SK-N-SH (cell line): ENCODE measurements around the gene DOCK4. TPM values are rescaled to one million over a fixed set of nuclear protein-coding genes. Genes with fewer than 3 reads are reported as not detected.
A peak's percentile ranks its signal among the peaks of the same experiment; 100 is the strongest.

ENCODE experiments used
- CTCF ChIA-PET: fragments of 300-600, 350-600 bp; formaldehyde crosslinking; extraction: SDS; loops from one replicate; lab custom pipeline; 2021; lab: Yijun Ruan, JAX
- POLR2A ChIA-PET: fragments of 350-600 bp; sonication (Branson Sonifier 250); formaldehyde crosslinking; extraction: SDS; loops from one replicate; lab custom pipeline; 2020; ENCODE audit warnings: antibody characterized with exemption, inconsistent platforms; lab: Yijun Ruan, JAX
- DNase-seq: peaks from one replicate; pipeline ENCODE4 v3.0.0; 2012
- H2AFZ ChIP-seq: fragments of 200-600 bp; sonication (generic); 2 replicates; pipeline ENCODE4 v1.8.1; 2016; ENCODE audit warnings: antibody characterized with exemption, mild to moderate bottlenecking, low read depth
- H3F3A ChIP-seq: fragments of 200-600 bp; sonication (generic); replicated peaks from 2 replicates; pipeline ENCODE3; 2016; ENCODE audit warnings: antibody characterized with exemption, mild to moderate bottlenecking; ENCODE audit not compliant: insufficient read depth
- H3K27ac ChIP-seq, 2 experiments: fragments of 200-500 bp in 1 of 2; fragments of 200-600 bp in 1 of 2; sonication (Bioruptor generic) in 1 of 2; sonication (generic), shearing (Covaris generic) in 1 of 2; 2 replicates each; pipeline versions ENCODE4 v1.5.1 to v1.6.1; 2014 to 2016; ENCODE audit warnings: low read depth in 2 of 2, inconsistent platforms in 1 of 2, low read length in 1 of 2, mild to moderate bottlenecking in 1 of 2, mixed read lengths in 1 of 2
- H3K27me3 ChIP-seq: fragments of 200-600 bp; sonication (generic), shearing (Covaris generic); 2 replicates; pipeline ENCODE4 v1.6.1; 2016; ENCODE audit warnings: mixed run types; ENCODE audit not compliant: insufficient read depth
- H3K36me3 ChIP-seq, 2 experiments: fragments of 200-500 bp in 1 of 2; fragments of 200-600 bp in 1 of 2; sonication (Bioruptor generic) in 1 of 2; sonication (generic) in 1 of 2; replicated peaks in 1 of 2; 2 replicates each; pipeline versions ENCODE3 to v1.5.1; 2014 to 2016; ENCODE audit warnings: low read length in 1 of 2, mild to moderate bottlenecking in 1 of 2; ENCODE audit not compliant: insufficient read depth in 2 of 2, control insufficient read depth in 1 of 2
- H3K4me1 ChIP-seq, 2 experiments: fragments of 200-500 bp in 1 of 2; fragments of 200-600 bp in 1 of 2; sonication (Bioruptor generic) in 1 of 2; sonication (generic), shearing (Covaris generic) in 1 of 2; 2 replicates each; pipeline versions ENCODE4 v1.5.1 to v1.6.1; 2014 to 2016; ENCODE audit warnings: low read depth in 1 of 2, low read length in 1 of 2, mixed run types in 1 of 2; ENCODE audit not compliant: insufficient read depth in 2 of 2, control insufficient read depth in 1 of 2
- H3K4me2 ChIP-seq: fragments of 200-600 bp; sonication (generic), shearing (Covaris generic); 2 replicates; pipeline ENCODE4 v1.6.1; 2017; ENCODE audit warnings: mixed run types
- H3K4me3 ChIP-seq, 2 experiments: fragments of 200-500 bp in 1 of 2; fragments of 200-600 bp in 1 of 2; sonication (Bioruptor generic) in 1 of 2; sonication (generic), shearing (Covaris generic) in 1 of 2; 2 replicates each; pipeline versions ENCODE4 v1.5.1 to v1.8.1; 2014 to 2016; ENCODE audit warnings: low read depth in 2 of 2, inconsistent platforms in 1 of 2, low read length in 1 of 2, mild to moderate bottlenecking in 1 of 2, mixed read lengths in 1 of 2, moderate library complexity in 1 of 2
- H3K79me2 ChIP-seq: fragments of 200-600 bp; sonication (generic); 2 replicates; pipeline ENCODE4 v1.8.1; 2017; ENCODE audit warnings: mild to moderate bottlenecking; ENCODE audit not compliant: insufficient read depth
- H3K9ac ChIP-seq: fragments of 200-600 bp; sonication (generic); 2 replicates; pipeline ENCODE4 v1.6.1; 2017; ENCODE audit warnings: mixed run types
- H3K9me2 ChIP-seq: fragments of 200-600 bp; sonication (generic); 2 replicates; pipeline ENCODE4 v1.6.1; 2017; ENCODE audit warnings: mixed run types
- H3K9me3 ChIP-seq: fragments of 200-600 bp; sonication (generic); 2 replicates; pipeline ENCODE4 v1.6.1; 2017; ENCODE audit warnings: mixed run types, mild to moderate bottlenecking, moderate library complexity
- H4K20me1 ChIP-seq: fragments of 200-600 bp; sonication (generic); 2 replicates; pipeline ENCODE4 v1.6.1; 2017; ENCODE audit warnings: mild to moderate bottlenecking, mixed run types; ENCODE audit not compliant: insufficient read depth
- CHD2 ChIP-seq: fragments of 150-350 bp; IDR thresholded peaks from 2 replicates; pipeline ENCODE4 v1.6.1; 2018; ENCODE audit warnings: low read length; ENCODE audit not compliant: partially characterized antibody
- ELF1 ChIP-seq: IDR thresholded peaks from 2 replicates; pipeline ENCODE4 v1.4.0; 2012
- EP300 ChIP-seq, 2 experiments: IDR thresholded peaks; 2 replicates each; pipeline versions ENCODE4 v1.4.0 to v1.6.1; 2012; ENCODE audit warnings: borderline replicate concordance in 1 of 2, low read depth in 1 of 2, low read length in 1 of 2
- FOSL2 ChIP-seq: IDR thresholded peaks from 2 replicates; pipeline ENCODE4 v1.4.0; 2012; ENCODE audit warnings: low read depth, mild to moderate bottlenecking, moderate library complexity, borderline replicate concordance
- FOXJ3 ChIP-seq: sonication (generic); formaldehyde crosslinking; IDR thresholded peaks from 2 replicates; pipeline ENCODE4 v1.5.1; 2020; ENCODE audit warnings: mild to moderate bottlenecking, missing genetic modification reagents
- GABPA ChIP-seq: IDR thresholded peaks from 2 replicates; pipeline ENCODE4 v1.4.0; 2012; ENCODE audit warnings: low read depth, mild to moderate bottlenecking
- GATA2 ChIP-seq: sonication (generic); formaldehyde crosslinking; IDR thresholded peaks from 2 replicates; pipeline ENCODE4 v1.5.0; 2020; ENCODE audit warnings: mild to moderate bottlenecking, missing genetic modification reagents
- JUND ChIP-seq: IDR thresholded peaks from 2 replicates; pipeline ENCODE4 v1.4.0; 2012
- MAX ChIP-seq: IDR thresholded peaks from 2 replicates; pipeline ENCODE4 v1.4.0; 2012; ENCODE audit warnings: low read depth
- MXI1 ChIP-seq: IDR thresholded peaks from 2 replicates; pipeline ENCODE4 v1.6.1; 2012; ENCODE audit warnings: mild to moderate bottlenecking, low read depth, low read length, improper control_type of control experiment
- NFIC ChIP-seq: IDR thresholded peaks from 2 replicates; pipeline ENCODE4 v1.4.0; 2012; ENCODE audit warnings: borderline replicate concordance
- NRF1 ChIP-seq: IDR thresholded peaks from 2 replicates; pipeline ENCODE4 v1.6.1; 2012; ENCODE audit warnings: low read depth, mild to moderate bottlenecking, low read length
- POLR2AphosphoS5 ChIP-seq: IDR thresholded peaks from 2 replicates; pipeline ENCODE4 v1.6.1; 2012; ENCODE audit warnings: low read depth, low read length
- RAD21 ChIP-seq: IDR thresholded peaks from 2 replicates; pipeline ENCODE4 v1.6.1; 2012; ENCODE audit warnings: mild to moderate bottlenecking, low read length
- SIN3A ChIP-seq: IDR thresholded peaks from 2 replicates; pipeline ENCODE4 v1.6.1; 2012; ENCODE audit warnings: low read depth, mild to moderate bottlenecking, low read length, moderate library complexity, borderline replicate concordance
- TAF1 ChIP-seq: IDR thresholded peaks from 2 replicates; pipeline ENCODE4 v1.6.1; 2012; ENCODE audit warnings: low read depth, mild to moderate bottlenecking, low read length, moderate library complexity, borderline replicate concordance
- WGBS: methylation state at CpG from one replicate; pipeline ENCODE4 v1.1.6; 2017; ENCODE audit warnings: low lambda C conversion rate; 5-methylcytosine and 5-hydroxymethylcytosine counted together
- polyA plus RNA-seq, 3 experiments: library from polyadenylated mRNA; depleted of rRNA; stranded (reverse); fragments of >200 nt; gene quantifications; 2 replicates each; pipeline ENCODE4 v1.2.3, GENCODE V29; 2012
- TF ChIP-seq, protein P1 (sequence below): IDR thresholded peaks from 2 replicates; pipeline ENCODE4 v1.6.1; 2012; ENCODE audit warnings: mild to moderate bottlenecking, low read depth, low read length, moderate library complexity

Gene DOCK4
- polyA plus RNA-seq, 1 of the 3 experiments (the other 2 are of a cell fraction), result 8.5 TPM

DNA sequence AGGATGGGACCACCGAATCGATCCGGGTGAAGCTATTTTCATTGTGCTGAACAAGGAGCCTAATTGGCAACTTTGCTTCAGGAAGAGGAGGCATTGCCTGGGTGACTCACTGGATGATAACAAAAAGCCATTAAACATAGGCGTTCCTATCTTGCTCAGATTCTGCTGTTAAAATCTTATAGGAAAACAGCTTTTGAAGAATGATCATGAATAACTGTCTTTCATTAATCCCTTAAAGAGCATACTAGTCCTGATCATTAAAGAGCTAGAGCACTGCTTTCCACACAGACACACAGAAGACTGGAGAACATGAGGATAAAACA lies 469.7 kb downstream of the DOCK4 start:
- TF ChIP-seq ELF1 (no peak), EP300 (IDR thresholded peaks at IDR 0.05; ENCODE audit: borderline replicate concordance in 1 of 2, low read depth in 1 of 2, low read length in 1 of 2) (no peak), SIN3A (no peak), GABPA (no peak), FOXJ3 (CRISPR knock-in tag) (no peak), MAX (no peak), TAF1 (no peak), NFIC (no peak)
- TF ChIP-seq, protein P1, sequence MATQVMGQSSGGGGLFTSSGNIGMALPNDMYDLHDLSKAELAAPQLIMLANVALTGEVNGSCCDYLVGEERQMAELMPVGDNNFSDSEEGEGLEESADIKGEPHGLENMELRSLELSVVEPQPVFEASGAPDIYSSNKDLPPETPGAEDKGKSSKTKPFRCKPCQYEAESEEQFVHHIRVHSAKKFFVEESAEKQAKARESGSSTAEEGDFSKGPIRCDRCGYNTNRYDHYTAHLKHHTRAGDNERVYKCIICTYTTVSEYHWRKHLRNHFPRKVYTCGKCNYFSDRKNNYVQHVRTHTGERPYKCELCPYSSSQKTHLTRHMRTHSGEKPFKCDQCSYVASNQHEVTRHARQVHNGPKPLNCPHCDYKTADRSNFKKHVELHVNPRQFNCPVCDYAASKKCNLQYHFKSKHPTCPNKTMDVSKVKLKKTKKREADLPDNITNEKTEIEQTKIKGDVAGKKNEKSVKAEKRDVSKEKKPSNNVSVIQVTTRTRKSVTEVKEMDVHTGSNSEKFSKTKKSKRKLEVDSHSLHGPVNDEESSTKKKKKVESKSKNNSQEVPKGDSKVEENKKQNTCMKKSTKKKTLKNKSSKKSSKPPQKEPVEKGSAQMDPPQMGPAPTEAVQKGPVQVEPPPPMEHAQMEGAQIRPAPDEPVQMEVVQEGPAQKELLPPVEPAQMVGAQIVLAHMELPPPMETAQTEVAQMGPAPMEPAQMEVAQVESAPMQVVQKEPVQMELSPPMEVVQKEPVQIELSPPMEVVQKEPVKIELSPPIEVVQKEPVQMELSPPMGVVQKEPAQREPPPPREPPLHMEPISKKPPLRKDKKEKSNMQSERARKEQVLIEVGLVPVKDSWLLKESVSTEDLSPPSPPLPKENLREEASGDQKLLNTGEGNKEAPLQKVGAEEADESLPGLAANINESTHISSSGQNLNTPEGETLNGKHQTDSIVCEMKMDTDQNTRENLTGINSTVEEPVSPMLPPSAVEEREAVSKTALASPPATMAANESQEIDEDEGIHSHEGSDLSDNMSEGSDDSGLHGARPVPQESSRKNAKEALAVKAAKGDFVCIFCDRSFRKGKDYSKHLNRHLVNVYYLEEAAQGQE, result no peak
- TF ChIP-seq, all 33 proteins: peak for 0
- 16% methylated on average over 4 of the region's 4 CpGs for WGBS
- Histone ChIP-seq H3K4me2 (peak overlapping the region; percentile 22), H3K79me2 (no peaks in the 10 kb centered on the region), H3K27ac (no peak overlapping the region; a peak in 1 of 4 replicates), H3F3A (no peaks in the 10 kb centered on the region), H3K27me3 (no peaks in the 10 kb centered on the region), H3K9me3 (no peaks in the 10 kb centered on the region), H3K9me2 (no peaks in the 10 kb centered on the region), H3K9ac (no peak overlapping the region), H4K20me1 (no peaks in the 10 kb centered on the region), H3K4me3 (no peak overlapping the region), H2AFZ (peak overlapping the region; percentile 1; the same call in 1 of the 2 replicates), H3K4me1 (peaks cover 0 to 19% of the 10 kb centered on the region in 2 experiments; a peak in 2 of 4 replicates), H3K36me3 (peaks cover 0 to 12% of the 10 kb centered on the region in 2 experiments)
- ChIA-PET CTCF (interaction anchor here (0.6 to 2.3 kb wide), 47 partner anchors 10 to 1902 kb away, joined by 3 to 11 read pairs (median 3); partner anchors contain the start of genes IMMP2L and LRRN3), POLR2A (interaction anchor here (0.5 kb wide), 1 partner anchor 10 kb away, joined by 4 read pairs; no protein-coding TSS in a partner anchor)
- DNase-seq, result no peak

- peak; percentile 77 for DNase-seq
- Histone ChIP-seq H4K20me1 (no peaks in the 10 kb centered on the region), H2AFZ (peak overlapping the region; percentile 1; the same call in 1 of the 2 replicates), H3K9me3 (no peaks in the 10 kb centered on the region), H3K36me3 (peaks cover 0 to 12% of the 10 kb centered on the region in 2 experiments), H3K27ac (no peak overlapping the region; a peak in 1 of 4 replicates), H3K9ac (no peak overlapping the region), H3K4me3 (no peak overlapping the region; a peak in 1 of 4 replicates), H3K4me1 (peaks cover 0 to 19% of the 10 kb centered on the region in 2 experiments; a peak in 2 of 4 replicates), H3K79me2 (no peaks in the 10 kb centered on the region), H3K27me3 (no peaks in the 10 kb centered on the region), H3K4me2 (peak overlapping the region; percentile 22), H3F3A (no peaks in the 10 kb centered on the region), H3K9me2 (no peaks in the 10 kb centered on the region)
- 28% methylated on average over 11 of the region's 11 CpGs for WGBS
- ChIA-PET POLR2A (interaction anchor here (0.5 kb wide), 1 partner anchor 9 kb away, joined by 4 read pairs; no protein-coding TSS in a partner anchor), CTCF (interaction anchor here (0.6 to 2.3 kb wide), 50 partner anchors 10 to 1923 kb away, joined by 3 to 11 read pairs (median 3); partner anchors contain the start of genes IMMP2L and LRRN3)
- TF ChIP-seq GATA2 (CRISPR knock-in tag) (no peak), MXI1 (peak; percentile 37; the same call in 1 of the 2 replicates), TAF1 (no peak), RAD21 (peak; percentile 100), CHD2 (peak; percentile 18), NRF1 (no peak), POLR2AphosphoS5 (no peak), JUND (peak; percentile 20; the same call in 1 of the 2 replicates), EP300 (IDR thresholded peaks at IDR 0.05; ENCODE audit: borderline replicate concordance in 1 of 2, low read depth in 1 of 2, low read length in 1 of 2) (peak in 1 of 2 experiments; percentile 46; a peak in 1 of 4 replicates), FOXJ3 (CRISPR knock-in tag) (no peak), FOSL2 (peak; percentile 59; the same call in 1 of the 2 replicates)
- TF ChIP-seq, protein P1, result no peak
Measured at GRCh38 chr7:111735661-111736551, 470.3 kb downstream of the DOCK4 start.
